ENCODE results near the gene IGSF5.

The IGSF5 gene

DNA sequence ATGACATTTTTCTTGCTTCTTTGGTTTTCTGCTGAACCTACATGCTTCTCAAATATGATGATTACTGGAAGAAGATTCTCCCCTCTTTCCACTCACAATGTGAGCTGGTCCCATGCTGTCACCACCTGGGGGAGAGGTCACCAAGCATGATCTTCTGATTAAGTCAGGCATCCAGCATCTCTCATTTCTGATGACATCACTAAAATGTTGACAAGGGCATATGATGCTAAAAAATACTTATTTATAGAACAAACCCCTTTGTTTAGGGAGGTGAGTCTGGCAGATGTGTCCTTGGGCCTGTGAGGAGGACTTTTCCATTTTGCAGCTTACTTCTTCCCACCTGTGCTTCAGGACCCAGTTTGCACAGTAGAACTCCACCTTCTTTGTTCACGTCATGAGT, 80.3 kb downstream of the IGSF5 start:
- in situ Hi-C loops (cut with HindIII; ENCODE audit: low sequenced_read_pairs) = no loop called here
- no peak for DNase-seq (ENCODE audit: low read depth, low spot score)
- TF ChIP-seq, protein P1, sequence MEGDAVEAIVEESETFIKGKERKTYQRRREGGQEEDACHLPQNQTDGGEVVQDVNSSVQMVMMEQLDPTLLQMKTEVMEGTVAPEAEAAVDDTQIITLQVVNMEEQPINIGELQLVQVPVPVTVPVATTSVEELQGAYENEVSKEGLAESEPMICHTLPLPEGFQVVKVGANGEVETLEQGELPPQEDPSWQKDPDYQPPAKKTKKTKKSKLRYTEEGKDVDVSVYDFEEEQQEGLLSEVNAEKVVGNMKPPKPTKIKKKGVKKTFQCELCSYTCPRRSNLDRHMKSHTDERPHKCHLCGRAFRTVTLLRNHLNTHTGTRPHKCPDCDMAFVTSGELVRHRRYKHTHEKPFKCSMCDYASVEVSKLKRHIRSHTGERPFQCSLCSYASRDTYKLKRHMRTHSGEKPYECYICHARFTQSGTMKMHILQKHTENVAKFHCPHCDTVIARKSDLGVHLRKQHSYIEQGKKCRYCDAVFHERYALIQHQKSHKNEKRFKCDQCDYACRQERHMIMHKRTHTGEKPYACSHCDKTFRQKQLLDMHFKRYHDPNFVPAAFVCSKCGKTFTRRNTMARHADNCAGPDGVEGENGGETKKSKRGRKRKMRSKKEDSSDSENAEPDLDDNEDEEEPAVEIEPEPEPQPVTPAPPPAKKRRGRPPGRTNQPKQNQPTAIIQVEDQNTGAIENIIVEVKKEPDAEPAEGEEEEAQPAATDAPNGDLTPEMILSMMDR (IDR thresholded peaks at IDR 0.05; ENCODE audit: low read depth, low read length) = no peak
- no peak overlapping the region for H3K4me3 ChIP-seq (ENCODE audit: low read depth, low read length)

- in situ Hi-C loops (cut with HindIII; ENCODE audit: low sequenced_read_pairs) = no loop called here
- no peak overlapping the region for H3K4me3 ChIP-seq (ENCODE audit: low read depth, low read length)
- TF ChIP-seq, protein P1 (IDR thresholded peaks at IDR 0.05; ENCODE audit: low read depth, low read length) = no peak
- DNase-seq (ENCODE audit: low read depth, low spot score) = no peak
These were observed 89.6 kb downstream of the IGSF5 start for GRCh38 chr21:39834543-39834942.

DNA sequence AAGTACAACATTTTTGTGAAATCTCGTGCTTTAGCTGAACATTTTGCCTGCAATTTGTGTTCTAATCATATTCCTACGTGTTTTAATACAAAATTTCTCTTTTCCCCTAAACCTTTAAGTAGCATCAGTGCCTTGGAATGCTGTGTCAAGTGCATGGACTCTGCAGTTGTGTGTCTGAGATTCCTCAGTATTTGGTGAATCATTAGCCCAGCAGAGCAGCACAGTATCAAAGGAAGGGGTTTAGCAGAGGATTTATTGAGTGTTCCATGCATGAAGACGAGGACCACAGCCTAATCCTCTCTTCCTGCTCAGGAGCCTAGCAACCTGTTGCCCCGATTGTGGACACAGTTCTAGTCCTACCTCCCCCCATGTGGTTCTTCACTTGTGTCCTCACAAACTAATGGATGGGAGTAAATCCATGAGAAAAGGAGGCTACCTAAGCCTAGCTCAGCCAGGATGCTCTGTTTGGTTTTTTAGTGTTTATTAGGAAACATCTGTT, 92.9 kb downstream of the IGSF5 start:
- TF ChIP-seq, protein P1 (IDR thresholded peaks at IDR 0.05; ENCODE audit: low read depth, low read length) = no peak
- in situ Hi-C loops (cut with HindIII; ENCODE audit: low sequenced_read_pairs) = no loop called here
- no peak overlapping the region for H3K4me3 ChIP-seq (ENCODE audit: low read depth, low read length)
- DNase-seq (ENCODE audit: low read depth, low spot score) = no peak

GRCh38 chr21:39840373-39841097, 95.6 kb downstream of the IGSF5 start:
- TF ChIP-seq, protein P1 (IDR thresholded peaks at IDR 0.05; ENCODE audit: low read depth, low read length) = no peak
- DNase-seq (ENCODE audit: low read depth, low spot score) = no peak

GRCh38 chr21:39842741-39843459, 97.9 kb downstream of the IGSF5 start:
- in situ Hi-C loops (cut with HindIII; ENCODE audit: low sequenced_read_pairs) = no loop called here
- no peak for DNase-seq (ENCODE audit: low read depth, low spot score)
- TF ChIP-seq, protein P1 (IDR thresholded peaks at IDR 0.05; ENCODE audit: low read depth, low read length) = no peak

More at GRCh38 chr21:39840373-39841097, 95.6 kb downstream of the IGSF5 start:
- in situ Hi-C loops (cut with HindIII; ENCODE audit: low sequenced_read_pairs) = no loop called here
- H3K4me3 ChIP-seq (ENCODE audit: low read depth, low read length) = no peak overlapping the region

DNA sequence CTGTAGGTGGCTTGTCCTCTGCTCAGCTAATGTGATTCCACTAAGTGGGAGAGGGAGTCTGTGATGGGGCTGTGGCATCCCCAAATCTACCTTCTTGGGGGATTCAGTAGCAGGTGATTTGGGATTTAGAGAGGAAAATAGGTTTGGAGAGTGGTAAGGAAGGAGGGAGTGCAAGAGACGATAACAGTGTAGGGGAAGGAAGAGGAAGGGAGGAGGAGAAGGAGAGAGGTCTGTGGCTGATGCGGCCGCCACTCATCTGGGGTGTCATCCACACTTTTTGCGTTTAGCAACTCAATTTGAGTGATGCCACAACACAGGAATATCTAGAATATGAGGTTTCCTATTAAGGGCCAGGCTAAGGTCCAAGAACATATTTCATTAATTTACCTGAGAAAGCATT, 98.5 kb downstream of the IGSF5 start:
- TF ChIP-seq, protein P1 (IDR thresholded peaks at IDR 0.05; ENCODE audit: low read depth, low read length) = no peak
- no peak for DNase-seq (ENCODE audit: low read depth, low spot score)
- in situ Hi-C loops (cut with HindIII; ENCODE audit: low sequenced_read_pairs) = no loop called here
- H3K4me3 ChIP-seq (ENCODE audit: low read depth, low read length) = no peak overlapping the region

More at GRCh38 chr21:39842741-39843459, 97.9 kb downstream of the IGSF5 start:
- no peak overlapping the region for H3K4me3 ChIP-seq (ENCODE audit: low read depth, low read length)
